ENCODE data around the gene FAM53C.
"Not testable (repeated sequence)": the region's sequence is repeated elsewhere in the genome, so short reads cannot be mapped to it uniquely, and the experiment has no call there.

FAM53C gene

GRCh38 chr5:138337685-138338410, at the start of gene FAM53C:
Gene FAM53C (plus strand): TSS chr5:138338266. CDS start chr5:138341336, 3,070 bp downstream.
- peak; percentile 94 for DNase-seq

GRCh38 chr5:138289296-138289695, 48.8 kb upstream of the FAM53C start:
- DNase-seq, result no peak

- no peak for DNase-seq
These were observed 34.7 kb upstream of the FAM53C start for GRCh38 chr5:138303372-138303771.

DNA sequence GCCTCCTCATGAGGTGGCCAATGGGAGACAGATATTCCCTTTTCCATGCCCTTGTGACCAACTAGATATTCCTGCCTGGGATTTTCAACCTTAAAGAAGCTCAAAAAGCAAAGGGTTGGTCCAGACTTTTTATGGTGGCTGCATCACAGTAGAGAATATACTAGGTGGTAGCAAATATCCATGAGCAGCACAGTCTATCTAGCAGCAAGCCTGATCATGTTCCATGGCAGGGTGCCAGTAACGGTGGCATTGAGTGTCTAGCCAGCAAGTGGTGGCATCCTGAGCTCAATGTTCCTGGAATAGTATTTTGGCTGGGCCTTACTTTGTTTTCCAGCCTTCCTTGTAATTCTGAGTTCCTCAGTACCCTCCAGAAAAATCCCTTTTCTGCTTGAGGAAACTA, 32.3 kb upstream of the FAM53C start:
- DNase-seq, result no peak

- DNase-seq, result no peak
These were observed 22.3 kb upstream of the FAM53C start for GRCh38 chr5:138315751-138316278.

DNA sequence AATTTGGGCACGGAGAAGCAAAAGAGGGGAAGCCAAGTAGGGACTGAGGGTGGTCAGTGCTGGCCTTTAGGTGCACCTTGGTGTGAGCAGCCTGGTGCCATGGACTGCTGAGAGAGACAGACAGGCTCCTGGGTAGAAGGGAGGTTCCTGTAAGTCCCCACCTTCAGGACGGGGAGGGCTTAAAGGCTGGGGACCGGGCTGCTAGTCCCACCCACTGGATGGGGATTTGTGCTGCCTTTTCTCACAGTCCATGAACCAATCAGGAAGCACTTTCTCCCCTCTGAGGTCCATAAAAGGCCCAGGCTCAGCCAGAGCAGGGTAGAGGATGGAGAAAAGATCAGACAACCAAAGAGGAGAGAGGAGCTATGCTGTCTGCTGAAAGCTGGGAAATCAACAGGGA, 21.7 kb upstream of the FAM53C start:
- no peak for DNase-seq

DNA sequence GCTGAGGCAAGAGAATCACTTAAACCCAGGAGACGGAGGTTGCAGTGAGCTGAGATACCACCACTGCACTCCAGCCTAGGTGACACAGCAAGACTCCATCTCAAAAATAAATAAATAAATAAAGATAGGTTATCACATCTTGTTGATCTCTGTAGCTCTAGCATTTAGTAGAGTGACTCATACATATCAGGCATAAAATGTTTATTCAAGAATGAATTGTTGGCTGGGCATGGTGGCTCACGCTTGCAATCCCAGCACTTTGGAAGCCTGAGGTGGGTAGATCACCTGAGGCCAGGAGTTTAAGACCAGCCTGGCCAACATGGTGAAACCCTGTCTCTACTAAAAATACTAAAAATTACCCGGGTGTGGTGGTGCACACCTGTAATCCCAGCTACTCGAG, 19.9 kb upstream of the FAM53C start:
- DNase-seq, result not testable (repeated sequence)

DNA sequence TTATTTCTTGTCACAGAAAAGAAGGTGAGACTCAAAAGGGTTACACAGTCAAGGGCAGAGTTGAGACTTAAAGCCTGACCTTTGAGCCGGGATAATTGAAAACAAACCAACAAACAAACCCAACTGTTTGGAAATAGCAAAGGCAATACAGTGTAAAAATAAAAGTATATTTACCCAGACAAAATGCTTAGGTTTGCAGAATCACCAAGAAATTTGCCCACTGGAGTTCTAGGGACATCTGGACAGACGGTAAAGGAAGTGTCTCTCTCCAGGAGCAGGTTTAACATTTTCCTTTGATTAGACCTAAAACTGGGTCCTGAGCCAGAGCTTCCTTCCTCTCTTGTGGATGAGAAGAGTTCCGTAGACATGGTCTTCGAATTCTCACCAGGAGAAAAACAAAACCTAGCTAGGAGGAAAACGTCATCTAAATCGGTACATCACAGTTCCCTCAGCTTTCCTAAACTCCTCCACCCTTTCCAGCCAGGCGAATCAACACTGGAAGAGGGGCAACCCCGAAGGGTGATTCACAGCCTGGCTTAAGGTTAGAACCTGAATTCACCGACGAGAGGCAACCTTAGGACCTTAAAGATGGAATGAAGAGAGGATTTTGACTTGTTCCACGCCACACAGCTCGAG, 7.1 kb upstream of the FAM53C start:
- DNase-seq, result no peak

GRCh38 chr5:138331449-138332368, 6.4 kb upstream of the FAM53C start, which contains the start of gene CDC25C:
Gene CDC25C (minus strand): TSS chr5:138331804. CDS start chr5:138331180, 624 bp downstream.
- peak; percentile 98 for DNase-seq

GRCh38 chr5:138334867-138335447, 3.1 kb upstream of the FAM53C start:
- no peak for DNase-seq

DNA sequence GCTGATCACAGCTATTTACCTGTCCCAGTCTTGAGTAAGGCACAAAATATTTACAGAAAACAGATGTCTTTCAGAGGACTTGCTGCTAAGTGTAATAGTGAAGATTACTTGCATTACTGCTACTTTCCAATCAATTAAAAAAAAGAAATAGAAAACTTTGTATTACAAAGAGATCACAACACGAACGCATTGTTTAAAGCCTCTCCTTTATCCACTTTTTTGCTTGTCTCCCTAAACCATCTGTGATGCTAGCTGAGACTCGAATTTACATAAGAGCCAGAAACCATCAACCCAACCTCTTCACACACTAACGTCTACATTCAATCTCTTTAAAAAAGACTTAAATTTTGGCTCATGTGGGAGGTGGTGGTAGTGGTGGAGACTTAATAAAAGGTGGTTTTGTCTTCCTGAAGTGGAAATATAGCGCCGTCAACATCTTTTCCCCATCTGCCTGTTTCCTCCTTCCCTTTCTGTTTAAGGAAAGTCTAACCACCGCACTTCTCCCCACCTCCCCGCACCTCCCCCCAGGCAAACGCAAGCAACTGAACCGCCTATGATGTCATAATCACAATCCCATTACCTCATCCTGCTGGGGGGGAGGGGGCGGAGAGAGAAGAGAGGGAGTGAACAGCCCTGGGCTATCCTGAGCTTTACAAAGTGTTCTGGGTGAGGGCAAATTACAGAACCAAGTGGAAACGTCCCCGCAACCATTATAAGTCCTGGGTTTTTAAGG, 948 bp upstream of the FAM53C start:
- DNase-seq, result peak; percentile 44

DNA sequence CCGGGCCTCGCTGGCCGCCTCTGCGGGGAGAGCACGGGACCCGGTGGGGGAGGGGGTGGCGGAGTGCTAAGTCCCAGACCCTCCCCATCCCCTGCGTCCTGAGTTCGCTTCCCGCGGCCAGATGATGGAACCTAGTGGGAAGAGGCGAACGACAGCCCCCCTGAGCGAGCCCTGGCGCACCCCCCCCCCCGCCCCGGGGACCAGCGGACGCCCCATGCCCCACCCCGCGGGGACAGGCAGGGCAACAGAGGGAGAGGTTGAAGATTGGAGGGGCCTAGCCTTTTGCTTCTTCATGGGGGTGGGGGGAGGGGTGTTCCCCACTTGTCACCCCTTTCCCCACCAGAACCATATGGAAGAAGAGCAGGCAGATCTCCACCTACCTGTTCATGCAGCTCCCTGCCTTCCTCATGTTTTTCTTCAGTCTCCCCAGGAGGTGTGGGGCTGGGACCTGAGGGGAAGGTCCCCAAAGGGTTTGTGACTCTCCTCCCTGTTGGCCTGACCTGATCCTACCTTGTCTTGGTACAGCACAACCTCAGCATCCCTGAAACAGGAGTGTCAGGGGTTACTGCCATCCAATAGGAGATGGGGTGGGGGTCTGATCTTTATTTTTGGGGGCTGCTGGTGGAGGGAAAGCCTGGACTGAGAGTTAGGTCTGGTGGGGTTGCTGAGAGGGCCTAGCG, 485 bp downstream of the FAM53C start:
- no peak for DNase-seq

DNA sequence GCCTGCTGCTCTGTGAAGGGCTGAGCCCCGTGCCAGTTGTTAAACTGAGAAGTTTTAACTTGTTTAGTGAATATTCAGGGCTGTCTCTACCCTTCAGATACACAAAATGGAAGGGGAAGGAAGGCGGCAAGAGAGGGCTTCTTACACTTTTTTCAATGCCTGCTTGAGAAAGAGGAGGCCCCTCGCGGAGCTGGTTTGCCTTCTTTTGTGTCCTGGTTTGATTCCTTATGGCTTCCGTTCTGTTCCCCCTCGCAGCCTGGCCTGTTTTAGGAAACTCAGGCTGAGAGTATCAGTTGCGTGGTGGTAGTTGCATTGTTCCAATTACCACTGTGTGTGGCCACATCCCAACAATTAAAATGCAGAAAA, 1.0 kb downstream of the FAM53C start:
- no peak for DNase-seq

- DNase-seq, result no peak
These were observed 1.4 kb downstream of the FAM53C start for GRCh38 chr5:138339464-138339863.

- no peak for DNase-seq
These were observed 1.9 kb downstream of the FAM53C start for GRCh38 chr5:138340008-138340407.

DNA sequence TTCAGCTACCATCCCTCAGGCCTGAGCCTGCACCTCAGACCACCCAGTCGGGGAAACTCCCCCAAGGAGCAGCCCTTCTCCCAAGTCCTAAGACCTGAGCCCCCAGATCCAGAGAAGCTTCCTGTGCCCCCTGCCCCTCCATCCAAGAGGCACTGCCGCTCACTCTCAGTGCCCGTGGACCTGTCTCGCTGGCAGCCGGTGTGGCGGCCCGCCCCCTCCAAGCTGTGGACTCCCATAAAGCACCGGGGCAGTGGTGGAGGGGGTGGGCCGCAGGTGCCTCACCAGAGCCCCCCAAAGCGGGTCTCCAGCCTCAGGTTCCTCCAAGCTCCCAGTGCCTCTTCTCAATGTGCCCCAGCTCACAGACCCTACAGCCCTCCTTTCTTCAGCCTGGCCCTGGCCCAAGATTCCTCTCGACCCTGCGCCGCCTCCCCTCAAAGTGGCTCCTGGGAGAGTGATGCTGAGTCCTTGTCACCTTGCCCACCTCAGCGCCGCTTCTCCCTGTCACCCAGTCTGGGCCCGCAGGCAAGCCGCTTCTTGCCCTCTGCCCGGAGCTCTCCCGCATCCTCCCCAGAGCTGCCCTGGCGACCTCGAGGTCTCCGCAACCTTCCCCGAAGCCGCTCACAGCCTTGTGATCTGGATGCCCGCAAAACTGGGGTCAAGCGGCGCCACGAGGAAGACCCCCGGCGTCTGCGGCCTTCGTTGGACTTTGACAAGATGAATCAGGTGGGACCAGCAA, 7.0 kb downstream of the FAM53C start:
- no peak for DNase-seq

DNA sequence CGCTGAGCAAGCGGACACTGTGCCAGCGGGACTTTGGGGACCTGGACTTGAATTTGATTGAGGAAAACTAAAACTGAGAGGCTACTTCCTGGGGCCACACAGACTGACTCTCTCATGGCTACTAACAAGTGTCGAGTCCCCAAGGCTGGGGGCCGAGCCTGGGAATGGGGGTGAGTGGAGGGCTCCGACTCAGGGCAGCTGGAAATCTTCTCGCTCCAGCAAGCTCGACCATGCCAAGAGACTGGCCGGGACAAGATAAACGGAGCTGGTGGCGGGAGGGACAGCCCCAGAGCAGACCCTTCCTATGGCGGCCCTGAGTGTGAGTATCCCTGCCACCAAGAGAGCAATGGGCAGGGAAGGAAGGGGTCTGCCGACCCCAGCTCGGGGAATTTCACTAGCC, 8.8 kb downstream of the FAM53C start:
- DNase-seq, result no peak

- DNase-seq, result no peak
These were observed 11.9 kb downstream of the FAM53C start for GRCh38 chr5:138349852-138350562.

- no peak for DNase-seq
These were observed 12.5 kb downstream of the FAM53C start for GRCh38 chr5:138350563-138350890.

GRCh38 chr5:138351056-138351455, 13.0 kb downstream of the FAM53C start:
- DNase-seq, result no peak

Data from NCI-H526 treated with DMSO at 0.1 percent for 48 hours (cell line).